Gastroesophageal sphincter (tissue), 4 donors: ENCODE data around the gene OCA2. TPM values are rescaled to one million over a fixed set of nuclear protein-coding genes. Genes with fewer than 3 reads are reported as not detected.

Experiments used
- ATAC-seq: fragments of 150-250 bp; one replicate; pipeline ENCODE4 v1.9.1; 2016; ENCODE audit warnings: mild to moderate bottlenecking, moderate library complexity
- H3K27ac ChIP-seq, 4 donors: fragments of 200-600 bp; sonication (generic) in 3 of 4; 1 replicate in 3 of 4; 2 replicates in 1 of 4; pipeline ENCODE4 v1.5.1; 2016 to 2019
- H3K27me3 ChIP-seq: fragments of 200-600 bp; sonication (generic); one replicate; pipeline ENCODE4 v1.5.1; 2019
- H3K36me3 ChIP-seq, 2 donors: fragments of 200-600 bp; sonication (generic); one replicate each; pipeline ENCODE4 v1.5.1; 2019; ENCODE audit warnings: control low read depth in 1 of 2
- H3K4me1 ChIP-seq, 3 donors: fragments of 200-600 bp; sonication (generic); 1 replicate in 2 of 3; 2 replicates in 1 of 3; pipeline ENCODE4 v1.5.1; 2016 to 2019; ENCODE audit warnings: control low read depth in 2 of 3
- H3K4me3 ChIP-seq, 2 donors: fragments of 200-600 bp; sonication (generic); one replicate each; pipeline ENCODE4 v1.5.1; 2019; ENCODE audit warnings: mild to moderate bottlenecking in 1 of 2, moderate library complexity in 1 of 2
- H3K9me3 ChIP-seq, 3 donors: fragments of 200-600 bp; sonication (generic); one replicate each; pipeline ENCODE4 v1.5.1; 2017 to 2019; ENCODE audit warnings: control low read depth in 2 of 3
- CTCF ChIP-seq, 4 experiments: fragments of 200-600 bp in 2 of 4; fragments of 450-650 bp in 2 of 4; sonication (generic) in 1 of 4; IDR thresholded peaks; one replicate each; pipeline ENCODE4 v1.5.1; 2017 to 2019; ENCODE audit warnings: antibody characterized with exemption in 4 of 4, mild to moderate bottlenecking in 2 of 4, moderate library complexity in 2 of 4
- EP300 ChIP-seq: sonication (generic); formaldehyde crosslinking; IDR thresholded peaks from one replicate; pipeline ENCODE4 v1.6.1; 2017; ENCODE audit warnings: antibody characterized with exemption, mild to moderate bottlenecking
- POLR2A ChIP-seq, 2 donors: fragments of 450-650 bp; IDR thresholded peaks; one replicate each; pipeline ENCODE4 v1.6.1; 2017; ENCODE audit warnings: antibody characterized with exemption in 2 of 2, mild to moderate bottlenecking in 2 of 2, moderate library complexity in 1 of 2
- POLR2AphosphoS5 ChIP-seq: sonication (generic); formaldehyde crosslinking; IDR thresholded peaks from one replicate; pipeline ENCODE4 v1.6.1; 2017; ENCODE audit warnings: antibody characterized with exemption
- WGBS, 2 donors: methylation state at CpG; one replicate each; pipeline ENCODE4 v1.1.5; 2018; ENCODE audit warnings: low coverage in 1 of 2; 5-methylcytosine and 5-hydroxymethylcytosine counted together
- total RNA-seq, 4 donors: library from RNA; depleted of rRNA; stranded (reverse); fragments of >200 nt; gene quantifications; one replicate each; pipeline ENCODE4 v1.1.0, GENCODE V29; 2016

The OCA2 gene
- total RNA-seq, 4 donors from 2014 or later, result 0.40 to 2.0 (median 1.1) TPM; not detected in 1

GRCh38 chr15:27871078-27871901, 227.8 kb downstream of the OCA2 start:
- 75 to 86% methylated on average over 1 to 4 of the region's 16 CpGs for WGBS, 2 donors
- no peak overlapping the region for H3K27ac ChIP-seq
- no peaks in the 10 kb centered on the region for H3K9me3 ChIP-seq
- ATAC-seq, result no peak
- TF ChIP-seq EP300 (no peak), POLR2AphosphoS5 (no peak), POLR2A (IDR thresholded peaks at IDR 0.05) (no peak)
- H3K36me3 ChIP-seq, result no peaks in the 10 kb centered on the region
- H3K4me1 ChIP-seq, result no peaks in the 10 kb centered on the region
- no peak overlapping the region for H3K4me3 ChIP-seq
- H3K27me3 ChIP-seq, result no peaks in the 10 kb centered on the region

GRCh38 chr15:27870320-27870719, 228.8 kb downstream of the OCA2 start:
- no peaks in the 10 kb centered on the region for H3K36me3 ChIP-seq
- WGBS, 2 donors, result 60% methylated on average over 1 of the region's 6 CpGs; no CpG with 5 or more reads in 1 of the 2 donors
- ATAC-seq, result no peak
- no peaks in the 10 kb centered on the region for H3K27me3 ChIP-seq
- H3K4me1 ChIP-seq, result no peaks in the 10 kb centered on the region
- H3K9me3 ChIP-seq, result no peaks in the 10 kb centered on the region
- no peak overlapping the region for H3K4me3 ChIP-seq
- no peak overlapping the region for H3K27ac ChIP-seq
- TF ChIP-seq CTCF (IDR thresholded peaks at IDR 0.05) (no peak), POLR2AphosphoS5 (no peak), POLR2A (IDR thresholded peaks at IDR 0.05) (no peak), EP300 (no peak)

- no peak for ATAC-seq
- WGBS, 2 donors, result 89% methylated on average over 7 of the region's 17 CpGs; no CpG with 5 or more reads in 1 of the 2 donors
Measured at GRCh38 chr15:27869697-27870281, 229.3 kb downstream of the OCA2 start.

GRCh38 chr15:27868828-27869404, 230.2 kb downstream of the OCA2 start:
- H3K4me3 ChIP-seq, result no peak overlapping the region
- TF ChIP-seq POLR2A (IDR thresholded peaks at IDR 0.05), result no peak
- no peak for TF ChIP-seq EP300
- TF ChIP-seq POLR2AphosphoS5, result no peak
- no peak for TF ChIP-seq CTCF (IDR thresholded peaks at IDR 0.05)
- WGBS, 2 donors, result 81 to 100% methylated on average over 1 to 7 of the region's 10 CpGs
- ATAC-seq, result no peak
- H3K36me3 ChIP-seq, result no peaks in the 10 kb centered on the region
- no peaks in the 10 kb centered on the region for H3K9me3 ChIP-seq
- H3K4me1 ChIP-seq, result no peaks in the 10 kb centered on the region
- no peak overlapping the region for H3K27ac ChIP-seq
- H3K27me3 ChIP-seq, result no peaks in the 10 kb centered on the region

More at GRCh38 chr15:27869697-27870281, 229.3 kb downstream of the OCA2 start:
- no peaks in the 10 kb centered on the region for H3K36me3 ChIP-seq
- H3K4me1 ChIP-seq, result no peaks in the 10 kb centered on the region
- H3K4me3 ChIP-seq, result no peak overlapping the region
- no peaks in the 10 kb centered on the region for H3K27me3 ChIP-seq
- TF ChIP-seq EP300, result no peak
- TF ChIP-seq POLR2AphosphoS5, result no peak
- no peak for TF ChIP-seq POLR2A (IDR thresholded peaks at IDR 0.05)
- TF ChIP-seq CTCF (IDR thresholded peaks at IDR 0.05), result no peak
- H3K9me3 ChIP-seq, result no peaks in the 10 kb centered on the region
- no peak overlapping the region for H3K27ac ChIP-seq

- no peaks in the 10 kb centered on the region for H3K27me3 ChIP-seq
- H3K36me3 ChIP-seq, result no peaks in the 10 kb centered on the region
- no peaks in the 10 kb centered on the region for H3K4me1 ChIP-seq
- H3K27ac ChIP-seq, result no peak overlapping the region
- ATAC-seq, result no peak
- H3K4me3 ChIP-seq, result no peak overlapping the region
- H3K9me3 ChIP-seq, result no peaks in the 10 kb centered on the region
- 71 to 100% methylated on average over 2 to 7 of the region's 7 CpGs for WGBS, 2 donors
- TF ChIP-seq POLR2AphosphoS5 (no peak), EP300 (no peak), CTCF (IDR thresholded peaks at IDR 0.05) (no peak)
Measured at GRCh38 chr15:27867861-27868260, 231.3 kb downstream of the OCA2 start.
